Mammary epithelial cell (primary cell): Measurements from ENCODE around the gene DLX3.

Experiments
- CTCF ChIP-seq, 2 donors: IDR thresholded peaks in 1 of 2; conservative IDR thresholded peaks in 1 of 2; 2 replicates each; pipeline ENCODE4 v1.5.1; 2011 to 2012; ENCODE audit warnings: inconsistent platforms in 2 of 2, low read length in 2 of 2, mild to moderate bottlenecking in 2 of 2, control low read depth in 1 of 2, low read depth in 1 of 2; ENCODE audit not compliant: insufficient read depth in 1 of 2; ENCODE audit errors: extremely low read depth in 1 of 2
- EZH2 ChIP-seq: IDR thresholded peaks from 2 replicates; pipeline ENCODE4 v1.6.1; 2012; ENCODE audit warnings: low read length, inconsistent platforms, borderline replicate concordance

GRCh38 chr17:49971848-49972485, 23.1 kb downstream of the DLX3 start:
- TF ChIP-seq CTCF (conservative IDR thresholded peaks at IDR 0.05 in 1 of 2, IDR thresholded peaks at IDR 0.05 in 1 of 2; ENCODE audit: extremely low read depth in 1 of 2, insufficient read depth in 1 of 2, low read depth in 1 of 2, low read length in 2 of 2) (no peak), EZH2 (peak; percentile 6)
